Neuronal stem cell (in vitro differentiated cells): ENCODE results near the gene RGMB.

Experiments used
- DNase-seq: peaks from one replicate; pipeline ENCODE4 v3.0.0-alpha.2; 2013; ENCODE audit warnings: low spot score
- H2AFZ ChIP-seq: one replicate; pipeline ENCODE4 v1.6.1; 2013; ENCODE audit warnings: mild to moderate bottlenecking, low read length, inconsistent platforms
- H2AK5ac ChIP-seq: 2 replicates; pipeline ENCODE4 v1.6.1; 2013; ENCODE audit warnings: low read depth, mild to moderate bottlenecking, inconsistent platforms, low read length, moderate library complexity, mixed read lengths
- H2BK120ac ChIP-seq: 2 replicates; pipeline ENCODE4 v1.6.1; 2013; ENCODE audit warnings: low read depth, mild to moderate bottlenecking, inconsistent platforms, low read length, moderate library complexity, mixed read lengths
- H2BK12ac ChIP-seq: one replicate; pipeline ENCODE4 v1.6.1; 2013; ENCODE audit warnings: low read length, inconsistent platforms
- H2BK15ac ChIP-seq: 2 replicates; pipeline ENCODE4 v1.6.1; 2013; ENCODE audit warnings: mild to moderate bottlenecking, low read length, inconsistent platforms, mixed read lengths
- H2BK5ac ChIP-seq: one replicate; pipeline ENCODE4 v1.6.1; 2013; ENCODE audit warnings: inconsistent platforms, mild to moderate bottlenecking, low read length, moderate library complexity
- H3K14ac ChIP-seq: one replicate; pipeline ENCODE4 v1.6.1; 2013; ENCODE audit warnings: low read length, inconsistent platforms
- H3K18ac ChIP-seq: 2 replicates; pipeline ENCODE4 v1.6.1; 2013; ENCODE audit warnings: low read length, inconsistent platforms
- H3K23ac ChIP-seq: 2 replicates; pipeline ENCODE4 v1.6.1; 2013; ENCODE audit warnings: low read depth, mild to moderate bottlenecking, mixed read lengths, low read length, inconsistent platforms; ENCODE audit not compliant: poor library complexity
- H3K27ac ChIP-seq: replicated peaks from 3 replicates; pipeline ENCODE4 v1.5.1; 2013; ENCODE audit warnings: low read length, inconsistent platforms
- H3K27me3 ChIP-seq, 3 experiments: 2 replicates each; pipeline ENCODE4 v1.6.1; 2013; ENCODE audit warnings: low read length in 3 of 3, mild to moderate bottlenecking in 2 of 3, inconsistent platforms in 1 of 3, low read depth in 1 of 3, mixed read lengths in 1 of 3, moderate library complexity in 1 of 3; ENCODE audit not compliant: control insufficient read depth in 3 of 3, insufficient read depth in 3 of 3
- H3K36me3 ChIP-seq, 2 donors: replicated peaks in 1 of 2; 2 replicates each; pipeline ENCODE4 v1.6.1; 2013; ENCODE audit warnings: low read length in 2 of 2; ENCODE audit not compliant: control insufficient read depth in 2 of 2, insufficient read depth in 2 of 2
- H3K4ac ChIP-seq: 2 replicates; pipeline ENCODE4 v1.6.1; 2013; ENCODE audit warnings: inconsistent platforms, mild to moderate bottlenecking, low read length, moderate library complexity
- H3K4me1 ChIP-seq, 2 donors: 1 replicate in 1 of 2; 2 replicates in 1 of 2; pipeline ENCODE4 v1.6.1; 2013; ENCODE audit warnings: low read length in 2 of 2, low read depth in 1 of 2; ENCODE audit not compliant: control insufficient read depth in 2 of 2, insufficient read depth in 1 of 2
- H3K4me2 ChIP-seq: one replicate; pipeline ENCODE4 v1.6.1; 2013; ENCODE audit warnings: mild to moderate bottlenecking, low read length, inconsistent platforms; ENCODE audit not compliant: insufficient read depth, poor library complexity, severe bottlenecking
- H3K4me3 ChIP-seq, 2 donors: 2 replicates each; pipeline ENCODE4 v1.5.1; 2013; ENCODE audit warnings: low read length in 2 of 2, mild to moderate bottlenecking in 2 of 2, inconsistent platforms in 1 of 2, moderate library complexity in 1 of 2
- H3K79me1 ChIP-seq: one replicate; pipeline ENCODE4 v1.6.1; 2013; ENCODE audit warnings: low read depth, mild to moderate bottlenecking, inconsistent platforms, low read length, moderate library complexity
- H3K9ac ChIP-seq: one replicate; pipeline ENCODE4 v1.6.1; 2013; ENCODE audit warnings: mild to moderate bottlenecking, low read depth, low read length, inconsistent platforms; ENCODE audit not compliant: poor library complexity
- H3K9me3 ChIP-seq, 2 donors: replicated peaks in 1 of 2; 2 replicates each; pipeline versions ENCODE3 to v1.6.1; 2013; ENCODE audit warnings: low read length in 2 of 2, mild to moderate bottlenecking in 2 of 2, inconsistent platforms in 1 of 2, low read depth in 1 of 2, mixed read lengths in 1 of 2, moderate library complexity in 1 of 2; ENCODE audit not compliant: control insufficient read depth in 2 of 2, insufficient read depth in 1 of 2
- H4K8ac ChIP-seq: one replicate; pipeline ENCODE4 v1.6.1; 2013; ENCODE audit warnings: low read depth, mild to moderate bottlenecking, inconsistent platforms, low read length, moderate library complexity
- H4K91ac ChIP-seq: one replicate; pipeline ENCODE4 v1.6.1; 2013; ENCODE audit warnings: low read length, low read depth, mild to moderate bottlenecking, inconsistent platforms; ENCODE audit not compliant: poor library complexity
- WGBS, 2 donors: extraction: QIAGEN DNeasy Blood & Tissue Kit; methylation state at CpG; one replicate each; pipeline ENCODE4 v1.1.7; 2013; ENCODE audit warnings: missing lambda C conversion rate in 2 of 2, mixed read lengths in 1 of 2; ENCODE audit not compliant: insufficient read length in 2 of 2, insufficient replicate concordance in 1 of 2; ENCODE audit errors: extremely low coverage in 2 of 2; 5-methylcytosine and 5-hydroxymethylcytosine counted together

RGMB gene

DNA sequence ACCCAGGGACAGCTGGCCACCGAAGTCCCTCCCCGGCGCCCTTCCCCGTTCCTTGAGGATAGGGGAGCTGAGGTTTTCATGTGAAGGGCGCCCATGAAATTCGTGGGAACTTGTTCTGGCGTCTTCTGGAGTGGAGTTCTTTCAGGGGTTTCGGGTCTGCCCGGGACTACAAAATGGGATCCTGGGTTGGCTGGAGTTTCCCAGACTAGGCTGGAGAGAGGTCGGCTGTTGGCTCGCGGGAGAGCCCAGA lies 3.6 kb upstream of the RGMB start:
- no peak for DNase-seq
- peak overlapping the region; percentile 87 for H3K9ac ChIP-seq
- WGBS, 2 donors, result no CpG with 5 or more reads among the region's 12 CpGs

DNA sequence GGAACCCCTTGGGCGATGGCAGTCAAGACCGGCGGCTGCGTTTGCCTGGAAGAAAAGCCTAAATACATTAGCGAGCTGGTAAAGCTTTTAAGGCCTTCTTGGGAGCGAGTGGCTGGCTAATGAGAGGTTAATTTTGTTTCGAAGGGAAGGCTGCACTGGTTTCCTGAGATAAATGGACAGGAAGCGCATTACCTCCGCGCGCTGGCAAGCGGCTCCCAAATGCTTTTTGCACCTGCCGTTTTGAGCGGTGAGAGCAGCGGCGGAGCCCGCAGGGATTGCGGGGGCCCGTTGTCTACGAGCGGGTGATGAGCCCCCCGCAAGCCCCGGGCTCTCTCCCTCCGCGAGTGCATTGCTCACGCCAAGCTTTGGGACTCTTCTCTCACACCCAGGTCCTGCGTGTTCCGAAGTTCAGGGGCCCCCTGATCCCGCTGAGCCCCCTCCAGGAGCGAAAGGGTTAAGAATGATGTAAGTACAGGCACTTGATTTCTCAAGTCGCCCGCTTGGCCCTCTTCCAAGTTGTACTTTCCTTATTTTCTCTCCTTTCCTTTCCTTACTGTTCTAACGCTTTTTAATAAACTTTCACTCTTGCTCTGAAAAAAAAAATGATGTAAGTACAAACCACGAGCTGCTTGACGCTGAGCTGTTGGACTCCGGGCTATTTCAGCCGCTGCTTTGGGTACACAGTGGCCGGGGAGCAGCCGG lies 3.1 kb upstream of the RGMB start:
- H3K4me3 ChIP-seq, result peak overlapping the region; percentile 92 to 93

More for the DNA sequence above, 3.6 kb upstream of the RGMB start:
- Histone ChIP-seq H3K27ac (peak overlapping the region; percentile 50), H2AFZ (peak overlapping the region; percentile 63), H4K8ac (no peak overlapping the region), H3K4me3 (peak overlapping the region; percentile 92 to 93), H4K91ac (peak overlapping the region; percentile 65), H2BK5ac (peak overlapping the region; percentile 45), H3K4ac (no peak overlapping the region), H3K14ac (no peak overlapping the region), H3K4me1 (peaks cover 4 to 8% of the 10 kb centered on the region in 2 donors), H3K79me1 (peaks cover 4% of the 10 kb centered on the region), H3K36me3 (peaks cover 0 to 38% of the 10 kb centered on the region in 2 donors), H3K9me3 (no peaks in the 10 kb centered on the region), H3K18ac (peak overlapping the region; percentile 96), H3K27me3 (no peaks in the 10 kb centered on the region), H2BK15ac (peak overlapping the region; percentile 97), H2BK120ac (peak overlapping the region; percentile 94), H2BK12ac (peak overlapping the region; percentile 66), H2AK5ac (peak overlapping the region; percentile 83), H3K4me2 (peak overlapping the region; percentile 95), H3K23ac (peak overlapping the region; percentile 94)

DNA sequence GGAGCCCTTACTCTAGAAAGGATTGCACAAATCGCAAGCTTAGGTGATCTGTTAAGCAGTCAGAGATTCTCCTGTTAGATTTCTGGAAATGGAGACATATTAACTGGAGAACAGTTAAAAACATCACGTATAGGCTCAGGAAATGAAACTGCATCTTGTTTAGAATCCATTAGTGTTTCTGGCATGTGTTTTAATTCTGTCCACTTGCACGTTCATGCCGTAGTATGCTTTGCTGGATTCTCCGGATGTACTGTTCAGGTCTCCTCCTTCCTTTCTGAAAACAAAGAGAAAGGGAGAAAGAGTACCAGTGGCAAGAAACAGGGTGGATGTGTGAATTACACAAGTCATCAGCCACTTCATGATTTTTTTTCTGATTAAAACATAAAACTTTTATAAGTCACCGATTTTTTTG lies 2.5 kb upstream of the RGMB start:
- no peak overlapping the region for H3K4ac ChIP-seq
- no peak overlapping the region for H3K18ac ChIP-seq
- H3K9ac ChIP-seq, result no peak overlapping the region
- H3K14ac ChIP-seq, result no peak overlapping the region
- no peak overlapping the region for H2BK120ac ChIP-seq
- peaks cover 4 to 8% of the 10 kb centered on the region in 2 donors for H3K4me1 ChIP-seq
- no peak overlapping the region for H2BK15ac ChIP-seq
- DNase-seq, result peak; percentile 44
- peaks cover 4% of the 10 kb centered on the region for H3K79me1 ChIP-seq
- H2AFZ ChIP-seq, result no peak overlapping the region
- no peaks in the 10 kb centered on the region for H3K27me3 ChIP-seq
- H2BK5ac ChIP-seq, result peak overlapping the region; percentile 45
- no peak overlapping the region for H2BK12ac ChIP-seq
- peak overlapping the region; percentile 95 for H3K4me2 ChIP-seq
- H3K9me3 ChIP-seq, result no peaks in the 10 kb centered on the region
- H3K4me3 ChIP-seq, result peak overlapping the region; percentile 92 to 93
- no peak overlapping the region for H4K91ac ChIP-seq
- no peak overlapping the region for H3K23ac ChIP-seq
- H4K8ac ChIP-seq, result no peak overlapping the region
- no peak overlapping the region for H2AK5ac ChIP-seq
- H3K36me3 ChIP-seq, result peaks cover 0 to 48% of the 10 kb centered on the region in 2 donors
- no peak overlapping the region for H3K27ac ChIP-seq
- no CpG with 5 or more reads among the region's 6 CpGs for WGBS, 2 donors

More for the DNA sequence above, 3.1 kb upstream of the RGMB start:
- peak overlapping the region; percentile 83 for H2AK5ac ChIP-seq
- peak overlapping the region; percentile 14 for H3K23ac ChIP-seq
- no peak overlapping the region for H2BK120ac ChIP-seq
- H4K8ac ChIP-seq, result no peak overlapping the region
- H3K4me2 ChIP-seq, result peak overlapping the region; percentile 95
- H4K91ac ChIP-seq, result no peak overlapping the region
- H3K4ac ChIP-seq, result no peak overlapping the region
- DNase-seq, result no peak
- peak overlapping the region; percentile 30 for H3K9ac ChIP-seq
- peak overlapping the region; percentile 57 for H3K27ac ChIP-seq
- no CpG with 5 or more reads among the region's 39 CpGs for WGBS, 2 donors
- H3K4me1 ChIP-seq, result peaks cover 4 to 8% of the 10 kb centered on the region in 2 donors
- H2AFZ ChIP-seq, result no peak overlapping the region
- no peak overlapping the region for H3K14ac ChIP-seq
- peak overlapping the region; percentile 75 for H2BK15ac ChIP-seq
- peaks cover 0 to 42% of the 10 kb centered on the region in 2 donors for H3K36me3 ChIP-seq
- H2BK12ac ChIP-seq, result no peak overlapping the region
- H3K27me3 ChIP-seq, result no peaks in the 10 kb centered on the region
- H3K79me1 ChIP-seq, result peaks cover 4% of the 10 kb centered on the region
- H3K9me3 ChIP-seq, result no peaks in the 10 kb centered on the region
- H3K18ac ChIP-seq, result peak overlapping the region; percentile 96
- peak overlapping the region; percentile 45 for H2BK5ac ChIP-seq

DNA sequence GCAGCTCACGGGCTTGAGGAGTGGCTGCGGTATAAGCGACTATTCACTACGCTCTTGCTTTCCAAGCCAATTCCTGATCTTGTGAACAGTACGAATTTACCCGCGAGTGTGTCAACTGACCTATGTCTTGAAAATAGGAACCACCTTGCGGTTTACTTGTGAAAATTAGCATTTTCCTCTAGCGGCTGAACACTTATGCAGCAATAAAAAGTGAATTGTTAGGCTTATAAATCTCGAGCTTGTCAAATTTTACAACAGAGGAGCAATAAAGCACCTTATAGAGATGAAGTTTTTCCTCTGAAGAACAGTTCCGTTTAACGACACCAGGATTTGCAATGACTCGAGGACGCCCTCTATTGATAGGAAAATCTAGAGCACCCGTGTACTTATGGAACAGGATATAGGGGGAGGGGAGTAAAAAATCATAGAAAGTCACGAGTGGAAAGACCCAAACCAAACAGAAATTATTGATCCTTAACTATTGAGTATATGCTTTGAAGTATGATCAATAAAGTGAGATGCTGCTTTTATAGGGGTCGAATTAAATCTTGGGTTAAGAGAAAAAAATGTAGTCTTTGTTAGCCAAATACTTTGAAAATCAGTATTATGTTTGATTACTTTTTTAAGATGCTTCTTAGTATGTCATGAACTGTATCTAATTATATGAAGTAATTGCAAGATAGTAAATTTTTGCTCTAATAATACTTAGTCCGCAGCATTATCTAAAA lies 1.9 kb upstream of the RGMB start:
- peak overlapping the region; percentile 46 for H3K27ac ChIP-seq
- no peak overlapping the region for H4K91ac ChIP-seq
- no peaks in the 10 kb centered on the region for H3K9me3 ChIP-seq
- peaks cover 7 to 11% of the 10 kb centered on the region in 2 donors for H3K4me1 ChIP-seq
- H2BK12ac ChIP-seq, result no peak overlapping the region
- no peak overlapping the region for H2AFZ ChIP-seq
- no peak overlapping the region for H3K18ac ChIP-seq
- no peaks in the 10 kb centered on the region for H3K27me3 ChIP-seq
- H3K79me1 ChIP-seq, result peaks cover 4% of the 10 kb centered on the region
- H4K8ac ChIP-seq, result no peak overlapping the region
- H2BK5ac ChIP-seq, result no peak overlapping the region
- H3K23ac ChIP-seq, result no peak overlapping the region
- H3K4ac ChIP-seq, result no peak overlapping the region
- peak overlapping the region; percentile 95 for H3K4me2 ChIP-seq
- H3K4me3 ChIP-seq, result peak overlapping the region; percentile 72 to 93
- WGBS, 2 donors, result no CpG with 5 or more reads among the region's 18 CpGs
- H3K36me3 ChIP-seq, result peaks cover 3 to 54% of the 10 kb centered on the region in 2 donors
- no peak overlapping the region for H3K9ac ChIP-seq
- H2AK5ac ChIP-seq, result no peak overlapping the region
- H2BK15ac ChIP-seq, result no peak overlapping the region
- no peak overlapping the region for H2BK120ac ChIP-seq
- no peak overlapping the region for H3K14ac ChIP-seq
- DNase-seq, result peak; percentile 86
